Small intestine (tissue), 7 donors: ENCODE results near the gene KRT81. TPM values are rescaled to one million over a fixed set of nuclear protein-coding genes. Genes with fewer than 3 reads are reported as not detected.
"Not testable (repeated sequence)": the region's sequence is repeated elsewhere in the genome, so short reads cannot be mapped to it uniquely, and the experiment has no call there.

Experiments
- DNase-seq, 2 donors: peaks; one replicate each; pipeline versions ENCODE4 v3.0.0 to v3.0.0-alpha.2; 2013
- FAIRE-seq: peaks from 2 replicates; lab custom pipeline; 2012; peaks lifted over from hg19 to GRCh38; lab: Jason Lieb, UNC
- H3K27ac ChIP-seq, 3 donors: one replicate each; pipeline ENCODE4 v1.5.1; 2013; ENCODE audit warnings: low read length in 2 of 3, mild to moderate bottlenecking in 2 of 3, control low read depth in 1 of 3, inconsistent platforms in 1 of 3, low read depth in 1 of 3, moderate library complexity in 1 of 3
- H3K27me3 ChIP-seq, 3 donors: one replicate each; pipeline ENCODE4 v1.6.1; 2013; ENCODE audit warnings: low read length in 3 of 3, inconsistent platforms in 1 of 3; ENCODE audit not compliant: control insufficient read depth in 3 of 3, insufficient read depth in 3 of 3
- H3K36me3 ChIP-seq, 3 donors: one replicate each; pipeline ENCODE4 v1.6.1; 2013; ENCODE audit warnings: low read length in 3 of 3, inconsistent platforms in 1 of 3, low read depth in 1 of 3, mild to moderate bottlenecking in 1 of 3, moderate library complexity in 1 of 3; ENCODE audit not compliant: control insufficient read depth in 3 of 3, insufficient read depth in 2 of 3
- H3K4me1 ChIP-seq, 3 donors: one replicate each; pipeline ENCODE4 v1.6.1; 2013; ENCODE audit warnings: low read length in 2 of 3, inconsistent platforms in 1 of 3, low read depth in 1 of 3, mild to moderate bottlenecking in 1 of 3, moderate library complexity in 1 of 3; ENCODE audit not compliant: control insufficient read depth in 3 of 3, insufficient read depth in 2 of 3
- H3K4me3 ChIP-seq, 3 donors: one replicate each; pipeline ENCODE4 v1.5.1; 2013; ENCODE audit warnings: low read length in 3 of 3, control low read depth in 1 of 3, inconsistent platforms in 1 of 3, low read depth in 1 of 3, mild to moderate bottlenecking in 1 of 3, moderate library complexity in 1 of 3
- H3K9me3 ChIP-seq, 2 donors: one replicate each; pipeline ENCODE4 v1.6.1; 2013; ENCODE audit warnings: low read depth in 1 of 2, low read length in 1 of 2; ENCODE audit not compliant: control insufficient read depth in 2 of 2, insufficient read depth in 1 of 2
- WGBS, 3 donors: extraction: QIAGEN DNeasy Blood & Tissue Kit; methylation state at CpG; one replicate each; pipeline ENCODE4 v1.1.7; 2013; 5-methylcytosine and 5-hydroxymethylcytosine counted together
- polyA plus RNA-seq, 4 donors: library from polyadenylated mRNA; stranded (reverse) in 3 of 4; unstranded in 1 of 4; fragments of 200-250 nt in 3 of 4; fragments of 120-200 nt in 1 of 4; gene quantifications; one replicate each; pipeline versions ENCODE4 v1.2.1 to v1.2.3, GENCODE V29; 2013
- donor health status: healthy with polysubstance abuse.
- donor health status: control.
- donor health status: control.
- donor health status: Bipolar disorder and iron deficiency.
- donor health status: healthy.

The KRT81 gene
- polyA plus RNA-seq, 4 donors: 0.53 TPM; not detected in 3

GRCh38 chr12:52252728-52253343 is 38.5 kb downstream of the KRT81 start:
- Histone ChIP-seq H3K36me3 (no peaks in the 10 kb centered on the region), H3K4me3 (no peak overlapping the region), H3K27ac (no peak overlapping the region), H3K9me3 (no peaks in the 10 kb centered on the region), H3K27me3 (peaks cover 0 to 70% (median 17%) of the 10 kb centered on the region in 3 donors), H3K4me1 (no peaks in the 10 kb centered on the region)
- WGBS, 3 donors: 93% methylated on average over 11 of the region's 11 CpGs
- no peak for FAIRE-seq
- DNase-seq: no peak

GRCh38 chr12:52252175-52252615 is 39.1 kb downstream of the KRT81 start:
- not testable (repeated sequence) for H3K36me3 ChIP-seq, DNase-seq, FAIRE-seq, H3K9me3 ChIP-seq, H3K4me1 ChIP-seq, H3K27ac ChIP-seq, H3K4me3 ChIP-seq
- 79 to 82% (median 81%) methylated on average over 6 to 8 of the region's 8 CpGs for WGBS, 3 donors
- H3K27me3 ChIP-seq: peaks cover 0 to 64% (median 14%) of the 10 kb centered on the region in 3 donors

GRCh38 chr12:52251367-52252051 is 39.8 kb downstream of the KRT81 start:
- Histone ChIP-seq H3K36me3 (no peaks in the 10 kb centered on the region), H3K9me3 (no peaks in the 10 kb centered on the region), H3K27ac (no peak overlapping the region), H3K4me3 (no peak overlapping the region), H3K4me1 (peaks cover 0 to 4% (median 0%) of the 10 kb centered on the region in 3 donors), H3K27me3 (peaks cover 0 to 57% (median 7%) of the 10 kb centered on the region in 3 donors)
- no peak for FAIRE-seq
- DNase-seq: no peak
- WGBS, 3 donors: 74 to 84% (median 76%) methylated on average over 9 of the region's 9 CpGs

GRCh38 chr12:52250048-52250990 is 41.0 kb downstream of the KRT81 start:
- FAIRE-seq: no peak
- Histone ChIP-seq H3K4me3 (no peak overlapping the region), H3K4me1 (peaks cover 0 to 4% (median 0%) of the 10 kb centered on the region in 3 donors), H3K9me3 (no peaks in the 10 kb centered on the region), H3K27ac (no peak overlapping the region), H3K36me3 (no peaks in the 10 kb centered on the region), H3K27me3 (peaks cover 0 to 47% (median 6%) of the 10 kb centered on the region in 3 donors)
- no peak for DNase-seq
- 52 to 86% (median 82%) methylated on average over 52 of the region's 52 CpGs for WGBS, 3 donors

- H3K4me3 ChIP-seq: no peak overlapping the region
- no peaks in the 10 kb centered on the region for H3K9me3 ChIP-seq
- H3K36me3 ChIP-seq: no peaks in the 10 kb centered on the region
- DNase-seq: no peak
- H3K27me3 ChIP-seq: peaks cover 0 to 39% (median 3%) of the 10 kb centered on the region in 3 donors
- no peak for FAIRE-seq
- WGBS, 3 donors: 76 to 97% (median 92%) methylated on average over 2 of the region's 2 CpGs
- H3K4me1 ChIP-seq: peaks cover 0 to 4% (median under 1%) of the 10 kb centered on the region in 3 donors
- no peak overlapping the region for H3K27ac ChIP-seq
Observed at GRCh38 chr12:52249511-52250047, 41.8 kb downstream of the KRT81 start.

- H3K4me1 ChIP-seq: peaks cover 0 to 10% (median 8%) of the 10 kb centered on the region in 3 donors
Observed at GRCh38 chr12:52248541-52249461, 42.5 kb downstream of the KRT81 start.

GRCh38 chr12:52247622-52248540 is 43.5 kb downstream of the KRT81 start:
- no peak overlapping the region for H3K4me3 ChIP-seq

More at GRCh38 chr12:52248541-52249461, 42.5 kb downstream of the KRT81 start:
- FAIRE-seq (no peak), DNase-seq (no peak)
- H3K27ac ChIP-seq: no peak overlapping the region
- no peaks in the 10 kb centered on the region for H3K9me3 ChIP-seq
- WGBS, 3 donors: 77 to 82% (median 81%) methylated on average over 16 to 18 of the region's 18 CpGs
- no peaks in the 10 kb centered on the region for H3K36me3 ChIP-seq
- H3K4me3 ChIP-seq: no peak overlapping the region
- peaks cover 0 to 35% (median 0%) of the 10 kb centered on the region in 3 donors for H3K27me3 ChIP-seq

More at GRCh38 chr12:52247622-52248540, 43.5 kb downstream of the KRT81 start:
- WGBS, 3 donors: 47 to 77% (median 59%) methylated on average over 10 of the region's 10 CpGs
- Histone ChIP-seq H3K27me3 (peaks cover 0 to 31% (median 0%) of the 10 kb centered on the region in 3 donors), H3K27ac (no peak overlapping the region), H3K9me3 (no peaks in the 10 kb centered on the region), H3K36me3 (no peaks in the 10 kb centered on the region), H3K4me1 (peaks cover 0 to 10% (median 9%) of the 10 kb centered on the region in 3 donors)
- DNase-seq: no peak
- no peak for FAIRE-seq
